Measurements from ENCODE around the gene RPL37A.

Gene RPL37A

GRCh38 chr2:216490061-216490460 lies 8.6 kb upstream of the RPL37A start:
- peak; percentile 38 for DNase-seq (ENCODE audit: low spot score)

- no peak for DNase-seq (ENCODE audit: low spot score)
These were observed 6.6 kb upstream of the RPL37A start for GRCh38 chr2:216491793-216492596.

GRCh38 chr2:216492597-216493333 lies 5.9 kb upstream of the RPL37A start:
- no peak for DNase-seq (ENCODE audit: low spot score)

DNA sequence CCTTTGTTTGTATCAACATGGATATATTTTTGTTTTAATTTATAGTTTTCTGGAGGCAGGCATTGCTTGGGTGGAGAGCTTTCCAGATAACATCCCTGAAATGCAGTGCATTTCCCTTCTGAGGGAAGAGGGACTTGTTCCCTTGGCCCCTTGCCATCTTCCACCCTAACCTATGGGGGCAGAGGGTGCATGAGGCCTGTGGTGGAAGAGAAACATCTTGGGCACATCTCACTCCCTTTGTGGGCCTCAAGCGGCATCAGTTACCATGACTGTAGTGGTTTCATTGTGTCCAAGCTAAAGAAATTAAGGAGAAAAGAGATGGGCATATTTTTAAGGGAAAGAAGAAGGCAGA lies 5.3 kb upstream of the RPL37A start:
- no peak for DNase-seq (ENCODE audit: low spot score)

DNA sequence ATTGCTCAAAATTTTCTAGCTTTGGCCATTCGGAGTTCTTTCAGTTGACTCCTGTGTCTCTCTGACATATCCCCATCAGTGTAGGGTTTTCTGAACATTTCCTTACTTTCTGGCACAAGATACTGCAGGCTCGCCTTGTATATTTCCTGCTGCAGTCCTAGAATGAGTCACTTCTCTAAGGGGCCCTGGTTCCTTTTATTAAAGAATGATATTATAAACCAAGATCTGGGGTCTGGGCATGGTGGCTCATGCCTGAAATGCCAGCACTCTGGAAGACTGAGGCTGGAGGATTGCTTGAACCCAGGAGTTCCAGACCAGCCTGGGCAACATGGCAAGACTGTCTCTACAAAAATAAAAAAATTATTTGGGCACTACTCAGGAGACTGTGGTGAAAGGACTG lies 3.0 kb upstream of the RPL37A start:
- no peak for DNase-seq (ENCODE audit: low spot score)

- no peak for DNase-seq (ENCODE audit: low spot score)
These were observed 1.1 kb upstream of the RPL37A start for GRCh38 chr2:216497382-216498069.

DNA sequence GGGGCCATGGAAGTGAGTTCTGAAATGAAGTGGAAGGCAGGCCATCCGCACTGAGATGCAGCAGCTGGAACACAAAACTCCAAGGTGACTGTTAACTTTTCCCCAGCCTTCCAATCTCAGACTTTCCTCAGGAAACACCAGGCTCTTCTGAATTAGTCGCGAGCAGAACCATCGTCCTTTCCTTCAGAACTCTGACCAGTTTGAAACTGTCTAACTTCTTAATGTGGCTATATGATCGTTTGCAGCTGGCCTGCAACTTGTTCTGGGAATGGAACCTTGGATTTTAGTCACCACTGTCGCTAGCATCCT lies 620 bp upstream of the RPL37A start:
- no peak for DNase-seq (ENCODE audit: low spot score)

GRCh38 chr2:216499641-216500218 lies 1.1 kb downstream of the RPL37A start:
- DNase-seq (ENCODE audit: low spot score) = no peak

DNA sequence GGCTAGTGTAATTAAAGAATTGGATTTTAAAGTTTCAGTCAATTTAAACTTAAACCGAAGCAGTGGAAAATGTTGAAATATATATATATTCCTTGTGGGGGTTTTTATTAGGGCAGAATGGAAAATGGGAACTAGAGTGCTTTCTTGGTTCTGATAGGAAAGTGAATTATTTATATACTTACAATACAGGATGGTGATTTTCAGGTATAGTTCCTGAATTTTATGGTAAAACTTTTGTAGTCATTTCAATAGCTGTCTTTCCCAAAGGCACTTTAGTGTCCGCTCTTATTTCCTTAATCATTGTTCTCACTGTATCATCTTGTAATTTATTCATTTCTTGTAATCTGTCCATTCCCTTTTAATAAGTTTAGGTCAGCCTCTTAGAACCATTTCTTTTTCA lies 1.9 kb downstream of the RPL37A start:
- DNase-seq (ENCODE audit: low spot score) = no peak

DNA sequence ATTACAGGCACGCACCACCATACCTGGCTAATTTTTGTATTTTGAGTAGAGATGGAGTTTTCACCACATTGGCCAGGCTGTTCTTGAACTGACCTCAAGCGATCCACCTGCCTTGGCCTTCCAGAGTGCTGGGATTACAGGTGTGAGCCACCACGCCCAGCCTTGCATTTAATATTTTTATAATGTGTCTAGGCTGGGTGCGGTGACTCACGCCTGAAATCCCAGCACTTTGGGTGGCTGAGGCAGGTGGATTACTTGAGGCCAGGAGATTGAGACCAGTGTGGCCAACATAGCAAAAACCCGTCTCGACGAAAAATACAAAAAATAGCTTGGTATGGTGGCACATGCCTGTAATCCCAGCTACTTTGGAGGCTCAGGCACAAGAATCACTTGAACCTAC lies 3.2 kb downstream of the RPL37A start:
- no peak for DNase-seq (ENCODE audit: low spot score)

- DNase-seq (ENCODE audit: low spot score) = no peak
These were observed 3.9 kb downstream of the RPL37A start for GRCh38 chr2:216502381-216503158.

GRCh38 chr2:216503159-216503629 lies 4.5 kb downstream of the RPL37A start:
- DNase-seq (ENCODE audit: low spot score) = no peak

DNA sequence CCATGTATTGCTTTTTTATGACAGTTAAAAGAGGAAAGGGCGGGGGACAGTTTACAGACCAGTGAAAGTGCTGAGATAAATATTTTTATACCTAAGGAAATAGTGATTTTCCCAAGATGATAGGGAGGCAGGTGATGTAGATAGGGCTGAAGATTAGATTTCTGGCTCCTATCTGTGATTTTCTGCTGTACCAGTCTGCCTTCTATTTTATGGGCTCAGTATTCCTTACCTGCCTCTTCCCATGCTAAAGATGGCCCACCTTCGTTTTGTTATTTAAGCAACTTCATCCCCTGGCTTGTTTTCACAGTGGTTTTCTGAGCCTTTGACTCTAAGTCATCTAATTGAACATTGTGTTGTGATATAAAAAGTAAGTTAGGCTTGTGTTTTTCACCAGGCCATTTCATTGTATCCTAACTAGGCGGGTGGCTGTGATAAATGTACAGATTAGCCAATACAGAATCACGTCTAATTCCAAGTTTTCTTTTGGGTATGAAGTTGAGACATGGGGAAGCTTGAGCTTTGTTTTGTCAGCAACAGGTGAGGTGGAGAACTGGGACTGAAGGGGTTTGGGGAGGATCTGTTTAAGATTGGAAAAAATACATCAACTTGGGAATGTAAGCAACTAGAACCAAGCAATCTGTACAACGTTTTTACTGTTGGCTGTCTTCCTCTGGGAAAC lies 5.2 kb downstream of the RPL37A start:
- DNase-seq (ENCODE audit: low spot score) = no peak

DNA sequence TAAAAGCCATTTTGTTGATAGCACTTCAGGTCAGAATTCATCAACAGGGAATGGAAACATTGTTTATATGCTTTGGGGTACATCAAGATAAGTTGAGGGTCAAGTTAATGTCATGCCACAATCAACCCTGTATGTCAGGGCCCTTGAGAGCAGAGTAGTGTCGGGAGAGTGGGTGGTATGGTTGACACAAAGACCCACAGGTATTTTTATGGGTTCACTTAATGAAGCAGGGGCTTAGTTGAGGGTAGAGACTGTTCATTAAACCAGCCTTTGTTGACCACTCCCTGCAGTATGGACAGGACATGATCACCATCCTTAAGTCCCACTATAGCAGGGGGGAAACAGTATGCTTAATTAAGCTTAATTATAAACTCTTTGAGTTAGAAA lies 5.7 kb downstream of the RPL37A start:
- DNase-seq (ENCODE audit: low spot score) = no peak

GRCh38 chr2:216505133-216506106 lies 6.8 kb downstream of the RPL37A start:
- no peak for DNase-seq (ENCODE audit: low spot score)

- DNase-seq (ENCODE audit: low spot score) = no peak
These were observed 8.8 kb downstream of the RPL37A start for GRCh38 chr2:216507220-216508160.

DNA sequence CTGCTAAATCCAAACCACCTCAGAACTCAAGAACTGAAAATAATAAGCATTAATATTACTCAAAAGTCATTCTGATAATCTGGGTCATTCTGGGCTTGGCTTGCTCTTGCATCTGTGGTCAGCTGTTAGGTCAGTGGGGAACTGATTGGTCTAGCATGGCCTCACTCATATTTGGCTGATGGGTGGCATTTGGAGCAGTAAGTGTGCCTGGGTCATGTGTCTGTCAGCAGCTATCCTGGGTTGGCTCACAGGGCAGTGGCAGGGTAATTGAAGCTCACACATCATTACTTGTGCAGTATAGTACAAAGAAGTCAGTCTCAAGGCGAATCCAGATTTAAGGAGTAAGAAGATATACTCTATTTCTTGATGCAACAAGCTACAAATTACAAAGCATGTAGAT lies 9.6 kb downstream of the RPL37A start:
- no peak for DNase-seq (ENCODE audit: low spot score)

- DNase-seq (ENCODE audit: low spot score) = peak; percentile 36
These were observed 18.2 kb downstream of the RPL37A start for GRCh38 chr2:216516730-216517350.
